ENCODE data around the gene LRMDA.
A peak's percentile ranks its signal among the peaks of the same experiment; 100 is the strongest.

DNA sequence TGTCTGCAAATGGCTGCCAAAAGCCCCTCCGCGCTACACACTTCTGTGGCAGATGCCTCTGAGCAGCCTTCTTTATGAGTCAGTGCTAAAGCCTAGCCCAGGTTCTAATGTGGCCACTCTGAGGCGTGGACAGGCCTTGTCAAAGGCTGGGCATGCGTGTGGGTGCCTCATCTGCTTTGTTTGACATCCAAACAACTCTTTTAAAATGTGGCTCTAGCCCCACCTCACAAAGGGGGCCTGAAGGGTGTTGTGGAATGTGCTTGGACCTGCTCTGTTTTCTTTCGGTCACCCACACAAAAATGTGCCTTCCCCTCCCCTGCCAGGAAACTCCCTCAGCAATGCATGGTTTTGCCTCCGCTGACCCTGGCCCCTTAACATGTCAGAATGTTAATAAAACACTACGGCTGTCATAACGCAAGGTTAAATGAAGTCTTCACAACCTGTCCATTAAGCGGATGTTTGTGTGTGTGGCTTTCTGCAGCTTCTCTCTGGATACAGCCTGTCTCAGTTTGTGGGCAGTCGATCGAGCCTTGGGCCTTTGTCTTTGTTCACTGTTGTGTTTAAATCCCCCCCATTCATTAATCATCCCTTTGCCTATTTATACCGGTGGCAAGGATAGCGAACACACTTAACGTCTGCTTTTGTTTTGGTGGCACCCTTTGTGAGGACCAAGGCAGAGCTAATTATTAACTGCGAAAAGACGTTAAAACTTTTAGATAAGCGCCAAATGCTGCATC lies 718.9 kb downstream of the LRMDA start:
- TF ChIP-seq, protein P1, sequence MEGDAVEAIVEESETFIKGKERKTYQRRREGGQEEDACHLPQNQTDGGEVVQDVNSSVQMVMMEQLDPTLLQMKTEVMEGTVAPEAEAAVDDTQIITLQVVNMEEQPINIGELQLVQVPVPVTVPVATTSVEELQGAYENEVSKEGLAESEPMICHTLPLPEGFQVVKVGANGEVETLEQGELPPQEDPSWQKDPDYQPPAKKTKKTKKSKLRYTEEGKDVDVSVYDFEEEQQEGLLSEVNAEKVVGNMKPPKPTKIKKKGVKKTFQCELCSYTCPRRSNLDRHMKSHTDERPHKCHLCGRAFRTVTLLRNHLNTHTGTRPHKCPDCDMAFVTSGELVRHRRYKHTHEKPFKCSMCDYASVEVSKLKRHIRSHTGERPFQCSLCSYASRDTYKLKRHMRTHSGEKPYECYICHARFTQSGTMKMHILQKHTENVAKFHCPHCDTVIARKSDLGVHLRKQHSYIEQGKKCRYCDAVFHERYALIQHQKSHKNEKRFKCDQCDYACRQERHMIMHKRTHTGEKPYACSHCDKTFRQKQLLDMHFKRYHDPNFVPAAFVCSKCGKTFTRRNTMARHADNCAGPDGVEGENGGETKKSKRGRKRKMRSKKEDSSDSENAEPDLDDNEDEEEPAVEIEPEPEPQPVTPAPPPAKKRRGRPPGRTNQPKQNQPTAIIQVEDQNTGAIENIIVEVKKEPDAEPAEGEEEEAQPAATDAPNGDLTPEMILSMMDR (IDR thresholded peaks at IDR 0.05): no peak
- peak in 1 of 2 donors; percentile 9 for TF ChIP-seq POLR2AphosphoS5 (IDR thresholded peaks at IDR 0.05)
